ENCODE data around the gene CLIP2. TPM values are rescaled to one million over a fixed set of nuclear protein-coding genes. Genes with fewer than 3 reads are reported as not detected.

CLIP2 gene
- total RNA-seq, 4 donors from 2014 or later = 5.6 to 20.8 (median 10.2) TPM

GRCh38 chr7:74403521-74404387 is 114.5 kb downstream of the CLIP2 start:
- Histone ChIP-seq H3K4me1 (no peaks in the 10 kb centered on the region), H3K27me3 (no peaks in the 10 kb centered on the region), H3K9me3 (no peaks in the 10 kb centered on the region), H3K27ac (no peak overlapping the region), H3K36me3 (peaks cover 0 to 52% (median 11%) of the 10 kb centered on the region in 3 donors), H3K4me3 (no peak overlapping the region)
- TF ChIP-seq CTCF (IDR thresholded peaks at IDR 0.05) (no peak), POLR2A (IDR thresholded peaks at IDR 0.05) (no peak)
- DNase-seq = no peak
- intact Hi-C loops (cut with DNase I) = loop anchor here (5.0 kb wide), 1 partner anchor 336 kb away; no protein-coding TSS in a partner anchor
- WGBS, 2 donors = 86 to 88% methylated on average over 13 to 22 of the region's 30 CpGs

GRCh38 chr7:74404388-74404700 is 115.1 kb downstream of the CLIP2 start:
- intact Hi-C loops (cut with DNase I) = loop anchor here (5.0 kb wide), 1 partner anchor 337 kb away; no protein-coding TSS in a partner anchor
- 100% methylated on average over 3 to 6 of the region's 8 CpGs for WGBS, 2 donors
- peaks cover 0 to 52% (median 11%) of the 10 kb centered on the region in 3 donors for H3K36me3 ChIP-seq
- no peaks in the 10 kb centered on the region for H3K9me3 ChIP-seq
- no peak overlapping the region for H3K4me3 ChIP-seq
- no peak for DNase-seq
- no peak overlapping the region for H3K27ac ChIP-seq
- no peak for TF ChIP-seq POLR2A (IDR thresholded peaks at IDR 0.05)
- no peak for TF ChIP-seq CTCF (IDR thresholded peaks at IDR 0.05)
- no peaks in the 10 kb centered on the region for H3K4me1 ChIP-seq
- no peaks in the 10 kb centered on the region for H3K27me3 ChIP-seq

- no peaks in the 10 kb centered on the region for H3K4me1 ChIP-seq
- H3K27ac ChIP-seq = no peak overlapping the region
- no peak overlapping the region for H3K4me3 ChIP-seq
- TF ChIP-seq CTCF (IDR thresholded peaks at IDR 0.05) (no peak), POLR2A (IDR thresholded peaks at IDR 0.05) (no peak)
- no peaks in the 10 kb centered on the region for H3K27me3 ChIP-seq
- peaks cover 0 to 52% (median 11%) of the 10 kb centered on the region in 3 donors for H3K36me3 ChIP-seq
- no peaks in the 10 kb centered on the region for H3K9me3 ChIP-seq
- intact Hi-C loops (cut with DNase I) = loop anchor here (5.0 kb wide), 1 partner anchor 337 kb away; no protein-coding TSS in a partner anchor
- no peak for DNase-seq
- 83 to 88% methylated on average over 12 of the region's 15 CpGs for WGBS, 2 donors
Measured at GRCh38 chr7:74404741-74405140, 115.5 kb downstream of the CLIP2 start.

- Histone ChIP-seq H3K27ac (no peak overlapping the region), H3K27me3 (no peaks in the 10 kb centered on the region), H3K4me3 (no peak overlapping the region), H3K36me3 (peaks cover 0 to 48% (median 9%) of the 10 kb centered on the region in 3 donors), H3K4me1 (no peaks in the 10 kb centered on the region), H3K9me3 (no peaks in the 10 kb centered on the region)
- no peak for DNase-seq
- 90% methylated on average over 2 to 8 of the region's 31 CpGs for WGBS, 2 donors
- intact Hi-C loops (cut with DNase I) = no loop called here
- TF ChIP-seq POLR2A (IDR thresholded peaks at IDR 0.05) (no peak), CTCF (IDR thresholded peaks at IDR 0.05) (peak in 4 of 6 experiments; percentile 15 to 41 (median 25))
Measured at GRCh38 chr7:74405191-74405898, 116.1 kb downstream of the CLIP2 start.

All from esophagus squamous epithelium (tissue), 5 donors.